GM12801 (cell line): ENCODE measurements around the gene PLA2G6.

Experiments
- TF ChIP-seq, protein P1 (sequence below): IDR thresholded peaks from one replicate; pipeline ENCODE4 v1.5.1; 2011; ENCODE audit warnings: control low read depth; ENCODE audit not compliant: insufficient read length; ENCODE audit errors: extremely low read depth

PLA2G6 gene

DNA sequence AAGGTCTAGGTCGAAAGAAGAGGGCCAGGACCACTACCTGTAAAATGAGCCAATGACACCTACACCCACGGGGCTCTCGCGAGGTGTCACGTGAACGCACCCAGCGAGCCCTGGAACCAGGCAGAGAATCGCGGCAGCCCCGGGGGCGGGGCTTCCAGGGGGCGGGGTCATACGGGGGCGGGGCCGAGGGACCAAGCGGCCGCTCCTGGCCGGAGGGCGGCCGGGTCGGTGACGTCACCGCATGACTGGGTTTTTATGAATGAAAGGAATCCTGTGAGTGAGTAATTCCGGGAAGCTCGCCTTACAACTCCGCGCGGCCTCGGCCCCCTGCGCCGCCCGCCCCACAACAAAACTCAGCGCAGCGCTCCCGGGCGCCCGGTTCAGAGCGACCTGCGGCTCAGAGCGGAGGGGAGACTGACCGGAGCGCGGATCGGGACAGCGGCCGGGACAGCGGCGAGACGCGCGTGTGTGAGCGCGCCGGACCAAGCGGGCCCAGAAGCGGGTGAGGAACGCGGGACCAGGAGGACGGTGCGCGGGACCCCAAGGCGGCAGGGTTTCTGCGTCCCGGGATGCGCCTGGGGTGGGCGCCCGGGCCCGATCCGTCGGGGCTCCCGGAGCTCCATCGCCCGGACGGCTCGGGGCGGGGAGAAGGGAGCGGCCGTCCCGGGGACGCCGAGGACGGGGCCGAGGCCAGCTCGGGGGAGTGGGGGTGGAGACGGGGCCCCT, 20.2 kb upstream of the PLA2G6 start, which contains the start of gene MAFF:
Gene MAFF, plus strand, starts transcription at position 284 of the 726 bp plus-strand sequence. CDS start 11,860 bp downstream, outside the sequence.
- TF ChIP-seq, protein P1, sequence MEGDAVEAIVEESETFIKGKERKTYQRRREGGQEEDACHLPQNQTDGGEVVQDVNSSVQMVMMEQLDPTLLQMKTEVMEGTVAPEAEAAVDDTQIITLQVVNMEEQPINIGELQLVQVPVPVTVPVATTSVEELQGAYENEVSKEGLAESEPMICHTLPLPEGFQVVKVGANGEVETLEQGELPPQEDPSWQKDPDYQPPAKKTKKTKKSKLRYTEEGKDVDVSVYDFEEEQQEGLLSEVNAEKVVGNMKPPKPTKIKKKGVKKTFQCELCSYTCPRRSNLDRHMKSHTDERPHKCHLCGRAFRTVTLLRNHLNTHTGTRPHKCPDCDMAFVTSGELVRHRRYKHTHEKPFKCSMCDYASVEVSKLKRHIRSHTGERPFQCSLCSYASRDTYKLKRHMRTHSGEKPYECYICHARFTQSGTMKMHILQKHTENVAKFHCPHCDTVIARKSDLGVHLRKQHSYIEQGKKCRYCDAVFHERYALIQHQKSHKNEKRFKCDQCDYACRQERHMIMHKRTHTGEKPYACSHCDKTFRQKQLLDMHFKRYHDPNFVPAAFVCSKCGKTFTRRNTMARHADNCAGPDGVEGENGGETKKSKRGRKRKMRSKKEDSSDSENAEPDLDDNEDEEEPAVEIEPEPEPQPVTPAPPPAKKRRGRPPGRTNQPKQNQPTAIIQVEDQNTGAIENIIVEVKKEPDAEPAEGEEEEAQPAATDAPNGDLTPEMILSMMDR, result no peak

DNA sequence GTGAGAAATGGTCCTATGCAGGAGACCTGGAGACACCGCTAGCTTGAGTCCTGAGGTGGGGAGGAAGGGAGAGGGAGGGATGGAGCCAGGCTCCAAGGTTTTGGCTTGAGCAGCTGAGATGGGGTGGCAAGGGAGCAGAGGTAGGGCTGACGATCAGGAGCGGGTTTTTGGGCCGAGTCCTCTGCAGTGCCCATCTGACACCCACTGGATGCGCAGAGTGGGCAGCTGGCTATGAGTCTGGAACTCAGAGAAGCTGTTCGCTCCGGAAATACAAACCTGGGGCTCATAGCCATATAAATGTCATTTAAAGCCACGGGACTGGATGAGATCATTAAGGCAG, 19.7 kb upstream of the PLA2G6 start:
- TF ChIP-seq, protein P1, result no peak

DNA sequence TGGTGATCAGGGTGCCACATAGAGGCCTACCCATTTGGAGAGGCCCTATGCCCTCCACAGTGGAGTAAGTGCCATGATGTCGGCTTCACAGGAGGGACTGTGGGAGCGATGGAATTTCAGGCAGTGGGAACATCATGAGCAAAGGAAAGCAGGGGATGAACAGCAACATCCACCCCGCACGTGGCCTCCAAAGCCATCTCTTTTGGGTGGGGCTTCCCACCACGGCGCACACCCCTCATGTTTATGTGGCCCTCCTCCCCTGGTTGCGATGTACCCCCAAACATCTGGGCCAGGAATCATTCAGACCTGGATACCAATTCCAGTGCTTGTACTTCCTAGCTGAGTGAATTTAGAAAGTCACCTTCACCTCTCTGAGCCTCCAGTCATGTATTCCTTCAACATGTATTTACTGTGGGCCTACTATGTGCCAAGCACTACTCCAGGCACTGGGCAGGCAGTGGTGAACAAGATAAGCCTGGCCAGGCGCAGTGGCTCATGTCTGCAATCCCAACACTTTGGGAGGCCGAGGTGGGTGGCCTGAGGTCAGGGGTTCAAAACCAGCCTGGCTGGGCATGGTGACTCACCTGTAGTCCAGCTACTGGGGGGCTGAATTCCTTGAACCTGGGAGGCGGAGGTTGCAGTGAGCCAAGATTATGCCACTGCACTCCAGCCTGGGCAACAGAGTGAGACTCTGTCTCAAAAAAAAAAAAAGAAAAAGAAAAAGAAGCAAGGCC, 18.4 kb upstream of the PLA2G6 start:
- TF ChIP-seq, protein P1, result no peak

DNA sequence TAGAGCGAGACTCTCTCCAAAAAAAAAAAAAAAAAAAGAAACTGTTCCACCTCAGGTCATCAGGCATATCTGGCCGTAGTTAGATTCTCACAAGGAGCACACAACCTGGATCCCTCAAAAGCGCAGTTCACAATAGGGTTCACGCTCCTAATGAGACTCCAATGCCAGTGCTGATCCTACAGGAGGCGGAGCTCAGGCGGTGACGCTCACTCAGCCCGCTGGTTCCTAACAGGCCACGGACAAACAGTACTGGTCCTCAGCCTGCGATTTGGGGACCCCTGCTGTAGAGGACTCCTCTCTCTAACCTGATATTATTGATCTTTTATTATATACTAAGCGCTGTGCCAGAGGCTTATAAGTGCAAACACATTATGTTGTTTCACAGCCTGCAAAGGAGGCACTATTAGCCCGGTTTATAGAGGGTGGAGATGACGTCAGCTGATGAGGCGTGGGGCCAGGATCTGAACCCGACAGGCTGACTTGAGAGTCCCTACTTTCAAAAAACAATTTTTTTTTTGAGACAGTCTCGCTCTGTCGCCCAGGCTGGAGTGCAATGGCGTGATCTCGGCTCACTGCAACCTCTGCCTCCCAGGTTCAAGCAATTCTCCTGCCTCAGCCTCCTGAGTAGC, 15.3 kb upstream of the PLA2G6 start:
- TF ChIP-seq, protein P1, result no peak

DNA sequence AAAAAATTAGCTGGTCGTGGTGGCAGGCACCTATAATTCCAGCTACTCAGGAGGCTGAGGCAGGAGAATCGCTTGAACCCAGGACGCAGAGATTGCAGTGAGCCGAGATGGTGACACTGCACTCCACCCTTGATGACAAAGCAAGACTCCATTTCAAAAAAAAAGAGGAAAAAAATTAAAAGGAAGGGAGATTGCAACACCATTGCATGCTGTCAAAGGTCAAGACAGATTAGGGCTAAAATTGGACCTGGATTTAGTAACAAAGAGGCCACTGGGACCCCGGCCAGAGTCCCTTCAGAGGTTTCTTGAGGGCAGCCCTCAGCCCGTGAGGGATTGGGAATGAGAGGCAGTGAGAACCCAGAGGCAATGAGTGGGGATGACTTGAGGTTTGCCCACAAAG, 11.9 kb upstream of the PLA2G6 start:
- TF ChIP-seq, protein P1, result no peak

DNA sequence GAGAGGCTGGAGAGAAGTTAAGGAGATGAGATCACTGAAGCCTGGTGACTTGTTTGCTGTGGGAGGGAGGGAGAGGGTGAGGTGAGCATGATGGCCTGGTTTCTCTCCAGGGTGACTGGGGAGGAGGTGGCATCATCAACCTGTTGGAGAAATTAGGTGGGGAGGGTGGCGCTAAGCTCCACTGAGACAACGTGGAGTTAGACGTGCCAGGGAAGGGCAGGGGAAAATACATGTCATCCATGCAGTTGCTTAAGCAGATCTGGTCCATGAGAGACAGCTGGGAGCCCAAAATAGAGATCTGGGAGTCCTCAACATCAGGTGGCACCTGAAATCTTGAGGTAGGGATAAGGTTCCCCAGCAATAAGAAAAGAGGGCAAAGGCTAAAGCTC, 10.8 kb upstream of the PLA2G6 start:
- TF ChIP-seq, protein P1, result no peak

DNA sequence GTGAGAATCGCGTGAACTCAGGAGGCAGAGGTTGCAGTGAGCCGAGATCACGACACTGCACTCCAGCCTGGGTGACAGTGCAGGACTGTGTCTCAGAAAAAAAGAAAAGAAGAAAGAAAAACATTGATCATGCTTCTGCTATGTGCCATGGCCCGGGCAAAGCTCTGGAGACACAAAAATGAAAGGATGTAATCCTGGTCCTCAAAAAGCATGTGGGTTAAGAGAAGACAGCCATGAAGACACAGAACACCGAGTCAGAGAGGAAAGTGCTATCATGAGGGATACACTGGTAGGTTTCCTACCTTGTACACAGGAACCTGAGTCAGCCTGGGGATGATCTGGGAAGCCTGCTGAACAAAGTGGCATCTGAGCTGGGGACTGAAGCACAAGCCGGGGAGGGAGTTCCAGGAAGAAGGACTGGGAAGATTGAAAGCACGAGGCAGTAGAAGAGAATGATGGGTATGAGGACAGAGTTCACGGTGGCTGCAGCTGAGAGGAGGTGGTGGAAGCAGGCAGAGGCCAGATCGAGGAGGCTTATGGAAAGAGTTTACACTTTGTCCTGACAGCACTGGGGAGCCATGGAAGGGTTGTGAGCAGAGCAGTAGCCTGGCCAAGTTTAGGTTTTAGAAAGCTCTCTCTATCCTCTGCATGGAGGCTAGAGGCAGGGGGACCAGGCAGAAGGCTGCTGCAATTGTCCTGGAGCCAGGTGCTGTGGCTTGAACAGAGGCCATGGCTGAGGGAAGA, 10.3 kb upstream of the PLA2G6 start:
- TF ChIP-seq, protein P1, result no peak
